Activated effector memory CD4-positive, alpha-beta T cell treated with anti-CD3 and anti-CD28 coated beads, Interleukin-2, amount 50 U/mL, for 16 hours (primary cell): ENCODE data around the gene SRGAP1.

Experiments used
- DNase-seq: peaks from one replicate; pipeline ENCODE4 v3.0.0-alpha.2; 2020

The SRGAP1 gene

GRCh38 chr12:63977441-63977840, 132.9 kb downstream of the SRGAP1 start:
- DNase-seq, result no peak

GRCh38 chr12:63978519-63978918, 134.0 kb downstream of the SRGAP1 start:
- DNase-seq, result no peak

- DNase-seq, result no peak
Measured at GRCh38 chr12:63980211-63980610, 135.7 kb downstream of the SRGAP1 start.

DNA sequence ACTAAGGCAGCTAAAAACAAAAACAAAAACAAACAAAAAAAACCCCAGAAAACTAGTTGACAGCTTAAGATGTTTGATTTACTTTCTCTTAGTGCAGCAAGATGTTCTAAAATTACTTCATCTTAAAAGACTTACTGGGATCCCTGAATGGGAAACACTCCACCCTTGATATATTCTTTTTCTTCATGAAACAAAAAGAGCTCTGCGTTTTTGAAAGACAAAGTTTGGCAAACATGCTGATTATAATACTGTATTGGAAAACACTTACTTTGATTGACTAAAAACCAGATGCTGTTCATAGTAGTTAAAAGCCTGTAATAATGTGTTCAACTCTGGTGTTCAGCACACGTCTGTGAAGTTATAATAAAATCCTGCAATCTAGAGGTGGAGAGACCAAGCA, 136.8 kb downstream of the SRGAP1 start:
- DNase-seq, result no peak

- DNase-seq, result no peak
Measured at GRCh38 chr12:63982604-63983295, 138.2 kb downstream of the SRGAP1 start.

GRCh38 chr12:63985456-63985855, 141.0 kb downstream of the SRGAP1 start:
- DNase-seq, result no peak

DNA sequence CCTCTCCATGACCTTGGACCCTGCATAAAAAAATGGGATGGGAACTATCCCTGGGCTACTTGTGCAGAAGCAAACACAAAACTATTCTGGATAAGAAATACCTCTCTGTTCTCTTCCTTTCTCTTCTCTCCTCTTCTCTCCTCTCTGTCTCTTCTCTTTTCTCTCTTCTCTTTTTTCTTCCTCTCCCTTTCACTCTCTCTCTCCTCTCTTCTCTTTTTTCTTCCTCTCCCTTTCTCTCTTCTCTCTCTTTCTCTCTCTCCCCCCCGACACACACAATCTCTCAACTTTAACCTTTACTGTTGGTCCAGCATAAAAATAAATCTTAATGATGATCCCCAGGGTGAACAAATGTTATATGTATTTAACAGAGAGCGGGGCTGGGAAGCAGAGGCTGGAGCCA, 141.4 kb downstream of the SRGAP1 start:
- DNase-seq, result no peak

- DNase-seq, result no peak
Measured at GRCh38 chr12:63989301-63989845, 144.9 kb downstream of the SRGAP1 start.

DNA sequence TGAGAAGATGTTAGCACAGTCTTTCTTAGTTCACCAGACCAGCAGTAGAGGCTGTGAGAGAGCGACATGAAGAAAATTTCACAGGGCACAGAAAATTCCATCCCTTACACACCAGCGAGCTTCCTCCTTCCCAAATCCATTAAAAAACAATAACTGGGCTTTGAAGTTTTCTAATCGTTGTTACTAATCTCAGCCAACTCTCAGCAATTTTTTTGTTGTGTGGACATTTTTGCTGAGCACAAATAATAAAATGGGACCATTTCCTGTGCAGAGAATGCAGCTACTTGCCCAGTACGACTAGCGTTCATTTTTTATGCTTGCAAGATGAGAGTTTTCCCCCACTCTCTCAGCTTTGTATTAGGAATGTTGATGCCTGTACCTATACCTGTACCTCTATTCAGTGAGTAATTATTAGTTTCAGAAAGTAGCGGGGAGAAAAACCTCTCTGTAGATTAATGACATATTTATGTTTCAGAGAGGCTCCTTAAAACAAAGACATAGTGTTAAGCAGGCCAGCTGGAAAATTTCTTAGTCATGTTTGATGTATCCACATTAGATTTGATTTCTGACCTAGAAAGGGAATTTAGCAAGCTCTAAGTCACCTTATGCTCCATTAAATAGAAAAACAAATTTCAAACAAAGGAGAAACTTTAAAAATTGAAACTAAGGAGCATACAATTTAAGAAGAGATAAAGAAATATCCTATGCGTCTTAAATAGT, 146.5 kb downstream of the SRGAP1 start:
- no peak for DNase-seq

- DNase-seq, result no peak
Measured at GRCh38 chr12:63994704-63995103, 150.2 kb downstream of the SRGAP1 start.

GRCh38 chr12:63995512-63995911, 151.0 kb downstream of the SRGAP1 start:
- DNase-seq, result no peak

GRCh38 chr12:63996556-63996955, 152.1 kb downstream of the SRGAP1 start:
- no peak for DNase-seq

GRCh38 chr12:63997198-63997597, 152.7 kb downstream of the SRGAP1 start:
- DNase-seq, result no peak

- no peak for DNase-seq
Measured at GRCh38 chr12:63998584-63998983, 154.1 kb downstream of the SRGAP1 start.

- DNase-seq, result no peak
Measured at GRCh38 chr12:63999853-64000252, 155.4 kb downstream of the SRGAP1 start.

- no peak for DNase-seq
Measured at GRCh38 chr12:64001439-64001838, 156.9 kb downstream of the SRGAP1 start.

- no peak for DNase-seq
Measured at GRCh38 chr12:64004641-64005040, 160.1 kb downstream of the SRGAP1 start.

GRCh38 chr12:64006211-64006825, 161.8 kb downstream of the SRGAP1 start:
- no peak for DNase-seq

DNA sequence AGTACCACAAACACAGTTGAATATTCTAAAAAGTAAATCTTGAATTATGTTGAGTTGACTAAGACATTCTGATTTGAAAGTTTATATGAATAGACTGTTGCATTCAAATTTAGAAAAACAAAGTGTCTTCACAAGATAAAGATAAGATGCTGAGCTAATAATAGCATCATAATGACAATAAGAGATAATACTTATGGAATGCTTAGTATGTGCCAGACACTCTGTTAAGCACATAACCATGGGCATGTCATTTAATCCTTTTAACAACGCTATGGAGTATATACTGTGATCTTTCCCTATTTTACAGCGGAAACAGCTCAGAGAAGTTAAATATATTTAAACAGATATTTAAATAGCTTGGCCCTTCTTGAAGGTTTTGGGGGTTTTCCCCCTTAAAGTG, 163.4 kb downstream of the SRGAP1 start:
- DNase-seq, result no peak

- DNase-seq, result no peak
Measured at GRCh38 chr12:64008596-64008995, 164.1 kb downstream of the SRGAP1 start.

GRCh38 chr12:64009321-64010068, 165.0 kb downstream of the SRGAP1 start:
- no peak for DNase-seq

GRCh38 chr12:64010069-64010686, 165.7 kb downstream of the SRGAP1 start:
- no peak for DNase-seq

- no peak for DNase-seq
Measured at GRCh38 chr12:64016521-64016920, 172.0 kb downstream of the SRGAP1 start.
